ENCODE measurements around the gene PPP1R1C.

GRCh38 chr2:182014284-182014683 lies 28.6 kb downstream of the PPP1R1C start:
- TF ChIP-seq CTCF (IDR thresholded peaks at IDR 0.05) (no peak), POLR2A (IDR thresholded peaks at IDR 0.05) (no peak)

All from uterus (tissue), 2 donors.